Measurements from ENCODE around the gene TIMM23.
"Not testable (repeated sequence)": the region's sequence is repeated elsewhere in the genome, so short reads cannot be mapped to it uniquely, and the experiment has no call there.

The TIMM23 gene

DNA sequence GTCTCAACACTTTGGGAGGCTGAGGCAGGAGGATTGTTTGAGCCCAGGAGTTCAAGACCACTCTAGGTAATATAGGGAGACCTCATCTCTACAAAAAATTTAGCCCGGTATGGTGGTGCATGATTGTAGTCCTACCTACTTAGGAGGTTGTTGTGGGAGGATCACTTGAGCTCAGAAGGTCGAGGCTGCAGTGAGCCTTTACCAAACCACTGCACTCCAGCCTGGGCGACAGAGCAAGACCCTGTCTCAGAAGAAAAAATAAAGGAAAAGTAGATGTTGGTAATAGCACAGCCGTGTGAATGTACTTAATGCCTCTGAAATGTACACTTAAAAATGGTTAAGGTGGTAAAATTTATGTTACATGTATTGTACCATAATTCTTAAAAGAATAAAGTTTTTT, 25.3 kb downstream of the TIMM23 start:
- Histone ChIP-seq H3K27me3 (ENCODE audit: control insufficient read depth, insufficient read depth, low read length) (no peaks in the 10 kb centered on the region), H3K27ac (ENCODE audit: low read length) (no peak overlapping the region), H3K36me3 (ENCODE audit: control insufficient read depth, insufficient read depth, low read length) (peaks cover 3% of the 10 kb centered on the region; the same call in 1 of the 2 replicates), H3K9me3 (ENCODE audit: control insufficient read depth, insufficient read depth, low read length) (no peaks in the 10 kb centered on the region), H3K4me3 (ENCODE audit: low read length) (no peak overlapping the region), H3K4me1 (ENCODE audit: control insufficient read depth, insufficient read depth, low read length) (no peaks in the 10 kb centered on the region)
- WGBS (ENCODE audit: insufficient coverage, insufficient read length) = no CpG with 5 or more reads among the region's 4 CpGs
- DNase-seq (ENCODE audit: low read depth, low spot score) = no peak

DNA sequence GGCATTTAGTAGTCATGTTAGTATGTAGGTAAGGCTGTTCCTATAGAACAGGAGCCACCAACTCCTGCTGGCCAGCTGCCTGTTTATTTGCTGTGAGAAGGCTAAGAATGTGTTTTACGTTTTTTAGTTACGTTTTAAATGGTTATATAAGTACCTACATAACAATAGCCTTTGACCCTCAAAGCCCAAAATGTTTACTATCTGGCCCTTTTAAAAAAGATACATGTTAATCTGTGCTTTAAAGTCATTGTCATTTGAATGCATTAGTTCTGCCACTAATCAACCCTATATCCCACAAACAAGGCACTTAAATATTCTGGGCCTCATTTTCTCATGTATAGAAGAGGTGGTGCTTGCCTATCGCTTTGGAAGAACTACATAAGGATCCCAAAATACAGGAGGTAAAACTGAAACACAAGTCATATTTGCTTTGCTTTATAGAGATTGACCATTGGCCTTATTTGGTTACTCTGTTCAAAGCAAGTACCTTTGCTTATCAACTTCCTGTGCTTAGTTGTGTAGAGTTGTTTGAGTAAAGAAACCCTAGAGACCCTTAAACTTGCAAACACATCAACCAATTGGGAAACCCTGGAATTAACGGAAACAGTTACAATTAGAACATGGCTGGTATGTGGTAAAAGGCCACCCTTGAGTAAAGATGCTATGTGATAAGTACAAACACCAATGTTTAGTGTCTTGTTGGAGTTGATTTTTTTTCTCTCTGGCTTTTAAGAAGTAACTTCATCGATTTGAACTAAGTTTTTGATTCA, 25.9 kb downstream of the TIMM23 start:
- H3K27ac ChIP-seq (ENCODE audit: low read length) = no peak overlapping the region

DNA sequence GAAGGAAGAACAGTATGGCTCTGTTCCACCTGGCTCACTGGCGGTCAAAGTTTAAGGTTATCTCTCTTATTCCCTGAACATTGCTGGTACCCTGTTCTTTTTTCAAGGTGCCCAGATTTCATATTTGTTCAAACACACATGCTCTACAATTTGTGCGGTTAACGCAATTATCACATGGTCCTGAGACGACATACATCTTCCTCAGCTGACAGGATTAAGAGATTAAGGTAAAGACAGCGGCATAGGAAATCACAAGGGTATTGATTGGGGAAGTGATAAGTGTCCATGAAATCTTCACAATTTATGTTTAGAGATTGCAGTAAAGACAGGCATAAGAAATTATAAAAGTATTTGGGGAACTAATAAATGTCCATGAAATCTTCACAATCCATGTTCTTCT, 27.7 kb downstream of the TIMM23 start:
- H3K36me3 ChIP-seq (ENCODE audit: control insufficient read depth, insufficient read depth, low read length); DNase-seq (ENCODE audit: low read depth, low spot score): not testable (repeated sequence)

More for the DNA sequence above, 25.9 kb downstream of the TIMM23 start:
- Histone ChIP-seq H3K9me3 (ENCODE audit: control insufficient read depth, insufficient read depth, low read length) (no peaks in the 10 kb centered on the region), H3K4me1 (ENCODE audit: control insufficient read depth, insufficient read depth, low read length) (no peaks in the 10 kb centered on the region), H3K4me3 (ENCODE audit: low read length) (no peak overlapping the region), H3K27me3 (ENCODE audit: control insufficient read depth, insufficient read depth, low read length) (no peaks in the 10 kb centered on the region), H3K36me3 (ENCODE audit: control insufficient read depth, insufficient read depth, low read length) (peaks cover 6% of the 10 kb centered on the region)
- no CpG with 5 or more reads among the region's 5 CpGs for WGBS (ENCODE audit: insufficient coverage, insufficient read length)
- DNase-seq (ENCODE audit: low read depth, low spot score) = no peak

DNA sequence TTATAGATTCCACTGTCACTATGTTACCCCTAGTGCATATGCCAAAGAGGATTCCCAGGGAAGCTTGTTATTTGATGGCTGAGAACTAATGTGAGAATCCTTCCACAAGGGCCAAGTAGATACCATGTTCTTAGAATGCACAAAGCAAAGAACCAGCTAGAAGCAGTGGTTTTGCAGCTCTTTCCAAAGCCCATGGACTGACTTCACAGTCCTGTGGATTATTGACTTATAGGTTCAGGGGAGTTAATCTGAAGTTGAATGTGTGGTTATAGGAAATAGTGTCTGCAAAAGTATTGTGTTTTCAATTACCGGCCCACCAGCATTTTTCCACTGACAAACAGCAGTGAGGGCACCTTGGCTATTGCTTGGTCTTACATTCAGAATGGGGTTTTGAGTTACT, 28.2 kb downstream of the TIMM23 start:
- Histone ChIP-seq H3K36me3 (ENCODE audit: control insufficient read depth, insufficient read depth, low read length) (peaks cover 9% of the 10 kb centered on the region), H3K27ac (ENCODE audit: low read length) (no peak overlapping the region), H3K4me1 (ENCODE audit: control insufficient read depth, insufficient read depth, low read length) (no peaks in the 10 kb centered on the region), H3K9me3 (ENCODE audit: control insufficient read depth, insufficient read depth, low read length) (no peaks in the 10 kb centered on the region), H3K4me3 (ENCODE audit: low read length) (no peak overlapping the region), H3K27me3 (ENCODE audit: control insufficient read depth, insufficient read depth, low read length) (no peaks in the 10 kb centered on the region)
- no CpG with 5 or more reads among the region's 1 CpG for WGBS (ENCODE audit: insufficient coverage, insufficient read length)
- no peak for DNase-seq (ENCODE audit: low read depth, low spot score)

More for the DNA sequence above, 27.7 kb downstream of the TIMM23 start:
- not testable (repeated sequence) for H3K9me3 ChIP-seq (ENCODE audit: control insufficient read depth, insufficient read depth, low read length); H3K27ac ChIP-seq (ENCODE audit: low read length); H3K4me1 ChIP-seq (ENCODE audit: control insufficient read depth, insufficient read depth, low read length); H3K4me3 ChIP-seq (ENCODE audit: low read length); H3K27me3 ChIP-seq (ENCODE audit: control insufficient read depth, insufficient read depth, low read length)
- no CpG with 5 or more reads among the region's 5 CpGs for WGBS (ENCODE audit: insufficient coverage, insufficient read length)

DNA sequence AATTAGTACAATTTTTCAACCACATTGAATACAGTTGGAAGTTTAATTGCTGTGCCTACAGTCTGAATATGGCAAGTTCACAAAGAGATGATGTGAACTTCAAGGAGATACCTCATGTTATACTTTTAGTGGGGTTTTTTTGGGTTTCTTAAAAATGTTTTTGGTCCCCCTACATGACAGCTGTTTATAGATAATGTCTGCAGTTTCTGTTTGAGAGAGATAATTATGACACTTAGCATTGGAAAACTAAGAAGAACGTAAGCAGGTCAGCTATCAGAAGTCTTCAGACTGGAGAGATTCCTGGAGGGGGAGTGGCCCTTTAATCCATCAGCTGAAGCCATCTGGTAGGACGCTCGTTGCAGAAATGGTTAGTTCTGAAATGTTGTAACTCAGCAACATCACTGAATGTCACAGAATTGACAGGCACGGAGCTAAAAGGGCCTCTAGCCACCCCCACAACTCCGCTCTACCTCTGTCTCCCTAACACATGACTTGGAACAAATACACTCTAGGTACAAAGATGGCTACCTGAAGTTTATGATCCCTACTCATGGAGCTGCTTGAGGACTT, 29.0 kb downstream of the TIMM23 start:
- no peak for DNase-seq (ENCODE audit: low read depth, low spot score)
- Histone ChIP-seq H3K4me1 (ENCODE audit: control insufficient read depth, insufficient read depth, low read length) (no peaks in the 10 kb centered on the region), H3K4me3 (ENCODE audit: low read length) (no peak overlapping the region), H3K27ac (ENCODE audit: low read length) (no peak overlapping the region), H3K27me3 (ENCODE audit: control insufficient read depth, insufficient read depth, low read length) (no peaks in the 10 kb centered on the region), H3K36me3 (ENCODE audit: control insufficient read depth, insufficient read depth, low read length) (peaks cover 9% of the 10 kb centered on the region), H3K9me3 (ENCODE audit: control insufficient read depth, insufficient read depth, low read length) (no peaks in the 10 kb centered on the region)
- WGBS (ENCODE audit: insufficient coverage, insufficient read length) = no CpG with 5 or more reads among the region's 5 CpGs

DNA sequence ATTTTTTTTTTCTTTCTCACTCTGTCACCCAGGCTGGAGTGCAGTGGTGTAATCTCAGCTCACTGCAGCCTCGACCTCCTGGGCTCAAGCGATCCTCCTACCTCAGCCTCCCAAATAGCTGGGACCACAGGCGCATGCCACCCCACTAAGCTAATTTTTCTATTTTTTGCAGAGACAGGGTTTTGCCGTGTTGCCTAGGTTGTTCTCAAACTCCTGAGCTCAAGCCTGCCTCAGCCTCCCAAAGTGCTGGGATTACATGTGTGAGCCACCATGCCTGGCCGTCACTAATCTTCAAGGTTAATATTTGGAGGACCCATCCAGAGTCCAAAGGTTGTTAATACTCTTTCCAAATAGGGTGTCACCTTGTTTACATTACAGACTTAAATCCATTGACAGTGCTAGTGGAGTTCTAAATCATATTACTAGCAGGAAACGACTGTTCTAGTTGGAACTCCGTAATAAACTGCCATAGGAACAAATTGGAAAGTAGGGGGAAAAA, 29.9 kb downstream of the TIMM23 start:
- WGBS (ENCODE audit: insufficient coverage, insufficient read length) = no CpG with 5 or more reads among the region's 7 CpGs
- H3K27ac ChIP-seq (ENCODE audit: low read length); DNase-seq (ENCODE audit: low read depth, low spot score); H3K4me1 ChIP-seq (ENCODE audit: control insufficient read depth, insufficient read depth, low read length); H3K9me3 ChIP-seq (ENCODE audit: control insufficient read depth, insufficient read depth, low read length); H3K36me3 ChIP-seq (ENCODE audit: control insufficient read depth, insufficient read depth, low read length); H3K27me3 ChIP-seq (ENCODE audit: control insufficient read depth, insufficient read depth, low read length); H3K4me3 ChIP-seq (ENCODE audit: low read length): not testable (repeated sequence)

DNA sequence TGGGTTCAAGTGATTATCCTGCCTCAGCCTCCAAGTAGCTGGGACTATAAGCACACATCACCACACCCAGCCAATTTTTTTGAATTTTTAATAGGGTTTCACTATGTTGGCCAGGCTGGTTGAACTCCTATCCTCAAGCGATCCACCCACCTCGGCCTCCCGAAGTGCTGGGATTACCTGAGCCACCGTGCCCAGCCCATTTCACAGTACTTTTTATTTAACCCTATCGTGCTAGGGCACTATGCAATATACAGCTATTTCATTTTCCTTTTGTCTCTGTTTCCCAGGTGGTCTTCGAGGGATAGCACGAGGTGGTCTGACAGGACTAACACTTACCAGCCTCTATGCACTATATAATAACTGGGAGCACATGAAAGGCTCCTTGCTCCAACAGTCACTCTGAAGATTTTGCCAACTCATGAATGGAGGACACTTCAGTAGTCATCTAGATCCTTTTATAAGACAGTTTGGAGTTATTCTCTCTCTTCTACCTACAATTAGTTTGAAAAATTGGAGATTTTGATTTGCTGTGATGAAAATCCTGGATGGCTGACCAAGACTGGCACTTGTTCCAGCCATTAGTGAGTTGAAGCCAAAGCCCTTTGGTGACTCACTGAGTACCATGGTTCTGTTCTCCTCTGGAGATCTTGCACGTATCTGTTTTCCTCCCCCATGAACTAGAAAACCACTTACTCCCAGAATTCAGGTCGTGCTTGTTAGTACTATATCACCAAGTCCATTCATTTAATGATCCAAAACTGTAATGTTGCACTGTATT, 30.8 kb downstream of the TIMM23 start:
- no peaks in the 10 kb centered on the region for H3K27me3 ChIP-seq (ENCODE audit: control insufficient read depth, insufficient read depth, low read length)
- no peaks in the 10 kb centered on the region for H3K9me3 ChIP-seq (ENCODE audit: control insufficient read depth, insufficient read depth, low read length)
- no peak overlapping the region for H3K4me3 ChIP-seq (ENCODE audit: low read length)
- H3K27ac ChIP-seq (ENCODE audit: low read length) = no peak overlapping the region
- no peak for DNase-seq (ENCODE audit: low read depth, low spot score)
- no CpG with 5 or more reads among the region's 9 CpGs for WGBS (ENCODE audit: insufficient coverage, insufficient read length)
- H3K36me3 ChIP-seq (ENCODE audit: control insufficient read depth, insufficient read depth, low read length) = peaks cover 9% of the 10 kb centered on the region
- no peaks in the 10 kb centered on the region for H3K4me1 ChIP-seq (ENCODE audit: control insufficient read depth, insufficient read depth, low read length)

DNA sequence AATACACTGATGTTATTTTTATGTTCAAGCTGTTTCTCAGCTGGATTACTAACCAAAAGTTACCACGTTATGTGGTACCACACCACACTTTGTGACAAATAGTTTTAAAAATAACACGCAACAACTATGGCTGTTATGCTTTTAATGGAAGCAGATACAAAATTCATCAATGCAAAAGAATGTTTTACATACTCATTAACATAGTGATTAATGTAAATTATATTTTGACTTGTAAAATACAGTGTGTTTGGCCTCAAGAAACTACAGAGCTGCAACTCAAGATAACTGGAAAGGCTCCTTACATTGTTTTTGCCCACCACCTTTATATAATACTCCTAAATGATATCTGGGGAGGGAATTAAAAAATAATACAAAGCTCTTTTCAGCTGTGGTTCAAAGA, 32.7 kb downstream of the TIMM23 start:
- Histone ChIP-seq H3K9me3 (ENCODE audit: control insufficient read depth, insufficient read depth, low read length) (no peaks in the 10 kb centered on the region), H3K27me3 (ENCODE audit: control insufficient read depth, insufficient read depth, low read length) (no peaks in the 10 kb centered on the region), H3K4me1 (ENCODE audit: control insufficient read depth, insufficient read depth, low read length) (no peaks in the 10 kb centered on the region), H3K4me3 (ENCODE audit: low read length) (no peak overlapping the region), H3K27ac (ENCODE audit: low read length) (no peak overlapping the region), H3K36me3 (ENCODE audit: control insufficient read depth, insufficient read depth, low read length) (peaks cover 10% of the 10 kb centered on the region)
- no CpG with 5 or more reads among the region's 2 CpGs for WGBS (ENCODE audit: insufficient coverage, insufficient read length)
- DNase-seq (ENCODE audit: low read depth, low spot score) = no peak

DNA sequence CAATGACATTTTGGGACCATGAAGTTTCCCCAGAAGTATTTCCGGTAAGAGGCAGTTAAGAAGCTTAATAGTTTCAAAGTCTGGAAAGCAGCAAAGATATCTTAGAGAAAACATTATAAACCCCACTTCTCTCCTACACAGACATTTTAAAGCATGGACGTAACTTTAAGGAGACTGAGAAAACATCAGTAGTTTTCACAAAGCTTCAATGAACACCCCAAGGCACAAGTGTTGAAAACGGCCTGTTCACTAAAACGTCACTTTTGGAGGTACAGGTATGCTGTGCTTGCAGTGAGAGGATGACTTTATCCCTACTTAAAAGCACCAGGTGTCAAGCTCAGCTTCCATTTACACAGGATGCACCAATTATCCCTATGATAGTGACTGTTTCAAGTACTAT, 33.1 kb downstream of the TIMM23 start:
- Histone ChIP-seq H3K9me3 (ENCODE audit: control insufficient read depth, insufficient read depth, low read length) (no peaks in the 10 kb centered on the region), H3K27me3 (ENCODE audit: control insufficient read depth, insufficient read depth, low read length) (no peaks in the 10 kb centered on the region), H3K27ac (ENCODE audit: low read length) (no peak overlapping the region), H3K4me3 (ENCODE audit: low read length) (no peak overlapping the region), H3K36me3 (ENCODE audit: control insufficient read depth, insufficient read depth, low read length) (peaks cover 14% of the 10 kb centered on the region), H3K4me1 (ENCODE audit: control insufficient read depth, insufficient read depth, low read length) (no peaks in the 10 kb centered on the region)
- DNase-seq (ENCODE audit: low read depth, low spot score) = no peak
- no CpG with 5 or more reads among the region's 4 CpGs for WGBS (ENCODE audit: insufficient coverage, insufficient read length)

DNA sequence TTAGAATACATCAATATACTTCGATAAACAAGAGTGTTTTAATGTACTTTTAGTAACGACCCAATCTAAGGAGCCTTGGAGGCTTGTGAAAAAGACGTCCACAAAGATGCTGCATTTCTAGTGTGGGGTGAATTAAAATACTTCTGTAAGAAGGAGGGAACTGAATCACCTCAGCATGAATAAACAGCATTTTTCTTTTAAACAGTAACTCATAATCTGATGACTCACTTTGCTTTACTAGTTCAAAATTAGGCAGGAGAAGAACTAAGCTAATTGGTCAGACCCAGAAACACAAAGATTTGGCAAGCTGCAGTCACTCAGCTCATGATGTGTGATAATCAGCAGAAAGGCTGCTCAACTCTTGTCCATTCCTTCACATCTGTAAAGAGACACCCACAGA, 33.9 kb downstream of the TIMM23 start:
- no peaks in the 10 kb centered on the region for H3K9me3 ChIP-seq (ENCODE audit: control insufficient read depth, insufficient read depth, low read length)
- H3K4me3 ChIP-seq (ENCODE audit: low read length) = no peak overlapping the region
- WGBS (ENCODE audit: insufficient coverage, insufficient read length) = no CpG with 5 or more reads among the region's 3 CpGs
- no peaks in the 10 kb centered on the region for H3K4me1 ChIP-seq (ENCODE audit: control insufficient read depth, insufficient read depth, low read length)
- DNase-seq (ENCODE audit: low read depth, low spot score) = no peak
- H3K27me3 ChIP-seq (ENCODE audit: control insufficient read depth, insufficient read depth, low read length) = no peaks in the 10 kb centered on the region
- peaks cover 18% of the 10 kb centered on the region for H3K36me3 ChIP-seq (ENCODE audit: control insufficient read depth, insufficient read depth, low read length)
- H3K27ac ChIP-seq (ENCODE audit: low read length) = no peak overlapping the region
